ENCODE results near the gene ALG1.
A peak's percentile ranks its signal among the peaks of the same experiment; 100 is the strongest.
"Not testable (repeated sequence)": the region's sequence is repeated elsewhere in the genome, so short reads cannot be mapped to it uniquely, and the experiment has no call there.

ALG1 gene

GRCh38 chr16:5075637-5076036, 4.0 kb downstream of the ALG1 start:
- no peak for DNase-seq

GRCh38 chr16:5077304-5077703, 5.7 kb downstream of the ALG1 start:
- DNase-seq, result no peak

DNA sequence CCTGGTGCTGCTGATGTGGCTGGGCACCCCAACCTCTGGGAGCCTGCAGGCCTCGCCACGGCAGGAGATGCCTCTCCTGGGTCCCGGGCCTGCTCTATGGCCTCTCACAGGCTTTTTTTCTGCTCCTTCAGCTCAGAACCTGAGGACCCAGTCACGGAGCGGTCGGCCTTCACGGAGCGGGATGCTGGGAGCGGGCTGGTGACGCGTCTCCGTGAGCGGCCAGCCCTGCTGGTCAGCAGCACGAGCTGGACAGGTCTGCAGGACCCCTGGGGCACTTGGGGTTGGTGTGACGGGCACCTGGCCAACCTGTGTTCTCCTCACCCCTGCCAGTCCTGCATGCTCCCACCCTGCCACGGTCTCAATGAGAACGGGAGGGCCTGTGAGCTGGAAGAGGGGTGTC, 7.0 kb downstream of the ALG1 start:
- DNase-seq, result no peak

DNA sequence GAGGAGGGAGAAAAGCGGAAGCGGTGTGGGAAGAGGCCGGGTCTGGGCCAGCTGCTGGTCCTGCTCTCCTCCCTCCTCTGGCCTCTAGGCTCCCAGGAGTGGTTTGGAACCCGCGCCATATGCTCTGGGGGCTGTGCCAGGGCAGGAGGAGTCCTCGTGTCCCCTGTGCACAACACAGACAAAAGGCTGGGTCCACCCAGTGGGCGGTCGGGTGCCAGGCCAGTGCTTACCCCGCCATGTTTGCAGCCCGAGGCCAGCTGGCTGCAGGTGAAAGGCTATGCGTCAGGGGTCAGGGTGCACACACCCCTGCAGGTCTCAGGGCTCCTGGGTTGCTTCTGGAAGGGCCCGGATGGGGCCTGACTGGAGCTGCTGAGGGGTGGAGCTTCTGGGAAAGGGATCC, 8.8 kb downstream of the ALG1 start:
- not testable (repeated sequence) for DNase-seq

- not testable (repeated sequence) for DNase-seq
Observed at GRCh38 chr16:5080996-5081395, 9.4 kb downstream of the ALG1 start.

DNA sequence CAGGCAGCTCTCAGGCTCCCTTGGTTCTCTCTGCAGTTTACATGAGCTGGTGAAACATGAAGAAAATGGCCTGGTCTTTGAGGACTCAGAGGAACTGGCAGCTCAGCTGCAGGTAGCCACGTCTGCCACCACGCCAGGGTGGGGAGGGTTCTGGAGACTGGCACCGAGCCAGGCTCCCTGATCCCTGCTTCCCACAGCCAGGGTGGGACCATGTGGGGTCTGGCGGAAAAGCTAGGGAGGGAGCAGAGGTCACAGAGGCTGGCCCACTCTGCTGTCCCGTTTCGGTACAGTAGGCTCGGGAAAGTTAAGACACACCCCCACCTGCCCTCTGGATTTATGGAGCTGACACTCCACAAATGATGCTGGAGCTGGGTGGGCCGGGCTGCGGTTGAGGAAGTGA, 12.0 kb downstream of the ALG1 start:
- not testable (repeated sequence) for DNase-seq

- DNase-seq, result not testable (repeated sequence)
Observed at GRCh38 chr16:5084099-5084731, 12.6 kb downstream of the ALG1 start.

DNA sequence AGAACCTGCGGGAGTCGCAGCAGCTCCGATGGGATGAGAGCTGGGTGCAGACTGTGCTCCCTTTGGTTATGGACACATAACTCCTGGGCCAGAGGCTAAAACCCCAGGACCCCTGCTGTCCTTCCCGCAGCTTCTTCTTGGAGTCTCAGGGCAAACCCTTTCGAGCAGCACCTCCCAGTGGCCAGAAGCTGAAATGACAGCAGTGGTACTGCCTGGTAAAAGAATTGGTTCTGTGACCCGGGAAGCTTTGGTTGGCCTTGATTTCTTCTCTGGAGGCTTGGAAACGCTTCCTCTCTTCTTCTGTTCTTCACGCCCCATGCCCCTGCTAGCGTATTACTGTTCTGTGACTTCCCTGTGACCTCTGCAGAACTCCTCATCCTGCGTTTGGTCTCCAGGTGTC, 13.2 kb downstream of the ALG1 start:
- DNase-seq, result peak; percentile 55

GRCh38 chr16:5085716-5086115, 14.1 kb downstream of the ALG1 start:
- not testable (repeated sequence) for DNase-seq

- not testable (repeated sequence) for DNase-seq
Observed at GRCh38 chr16:5088086-5088790, 16.6 kb downstream of the ALG1 start.

DNA sequence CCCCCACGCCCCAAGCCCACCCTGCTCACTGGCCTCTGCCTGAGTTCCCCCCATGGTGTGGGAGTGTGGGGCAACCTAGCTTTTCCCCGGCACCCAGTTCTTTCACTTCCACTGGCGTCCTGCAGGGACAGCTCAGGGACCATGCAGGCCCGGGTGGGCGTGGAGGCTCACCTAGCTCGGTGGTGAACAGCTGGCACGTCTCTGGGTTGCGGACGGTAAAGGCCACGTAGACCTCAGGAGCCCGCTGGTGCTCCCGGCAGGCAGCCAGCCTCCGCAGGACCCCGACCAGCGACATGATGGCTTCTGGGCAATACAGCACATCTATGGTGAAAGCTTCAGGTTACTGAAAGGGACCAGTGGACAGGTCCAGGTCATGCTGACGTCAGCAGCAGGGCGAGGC, 17.3 kb downstream of the ALG1 start:
- DNase-seq, result not testable (repeated sequence)

- not testable (repeated sequence) for DNase-seq
Observed at GRCh38 chr16:5089911-5090555, 18.4 kb downstream of the ALG1 start.

GRCh38 chr16:5090592-5090991, 18.9 kb downstream of the ALG1 start:
- DNase-seq, result not testable (repeated sequence)

DNA sequence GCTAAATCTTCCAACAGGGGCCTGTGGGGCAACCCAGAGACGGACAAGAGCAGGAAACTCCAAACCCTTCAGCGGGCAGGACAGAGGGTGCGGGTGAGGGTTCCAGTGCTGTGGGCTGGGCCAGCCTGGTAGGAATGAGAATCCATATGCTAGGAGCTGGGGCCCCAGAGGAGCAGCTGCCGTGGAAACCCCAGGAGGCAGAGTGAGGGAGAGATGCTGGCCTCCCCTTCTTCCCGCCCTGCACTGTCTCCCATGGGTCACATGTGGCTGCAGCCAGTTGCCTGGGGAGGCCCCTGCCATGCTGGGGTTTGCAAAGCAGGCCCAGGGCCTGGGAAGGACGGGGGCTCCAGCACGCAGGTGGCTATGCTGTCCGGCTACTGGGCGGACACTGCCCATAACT, 21.4 kb downstream of the ALG1 start:
- DNase-seq, result not testable (repeated sequence)

DNA sequence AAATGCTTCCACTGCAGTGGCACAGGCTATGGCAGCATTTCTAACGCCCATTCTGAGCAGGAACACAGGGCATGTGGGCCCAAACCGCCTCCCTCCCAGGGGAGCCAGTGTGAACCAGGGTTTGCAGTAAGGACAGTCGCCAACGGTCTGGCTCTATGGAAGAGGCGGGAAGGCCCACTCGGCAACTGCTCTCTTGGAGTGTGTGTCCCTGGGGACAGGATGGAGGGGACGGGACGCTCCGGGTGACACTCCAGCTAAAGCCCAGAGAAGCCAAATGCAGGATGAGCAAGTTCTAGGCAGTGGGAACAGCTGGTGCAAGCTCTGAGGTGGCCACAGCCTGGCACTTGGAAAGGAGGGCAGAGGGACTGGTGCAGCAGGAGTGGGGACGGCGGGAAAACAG, 22.1 kb downstream of the ALG1 start:
- not testable (repeated sequence) for DNase-seq

- DNase-seq, result not testable (repeated sequence)
Observed at GRCh38 chr16:5095145-5095830, 23.6 kb downstream of the ALG1 start.

DNA sequence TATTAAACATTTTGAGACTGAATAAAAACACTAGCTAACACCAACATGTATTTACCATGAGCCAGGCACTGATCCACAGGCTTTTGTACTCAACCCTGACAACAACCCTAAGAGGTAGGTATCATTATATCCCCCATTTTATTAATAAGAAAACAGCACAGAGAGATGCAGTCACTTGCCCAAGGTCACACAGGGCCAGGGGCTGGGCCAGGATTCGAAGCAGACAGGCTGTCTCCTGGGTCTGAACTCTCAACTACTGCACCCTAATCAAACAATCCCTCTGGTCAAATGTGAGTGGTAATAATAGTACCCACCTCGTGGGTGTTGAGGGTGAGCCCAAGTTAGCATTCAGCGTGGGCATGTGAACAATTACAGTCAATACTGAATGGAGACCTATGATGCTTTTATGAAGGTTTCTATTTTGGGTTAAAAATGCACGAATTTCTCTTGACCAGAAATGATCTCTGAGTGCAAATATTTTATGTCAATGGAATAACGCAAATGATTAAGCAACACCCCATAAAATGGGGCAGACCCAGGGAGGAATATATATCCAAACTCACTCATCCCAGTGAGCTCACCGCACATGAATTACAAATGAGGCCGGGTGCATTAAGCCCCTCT, 24.9 kb downstream of the ALG1 start:
- DNase-seq, result not testable (repeated sequence)

DNA sequence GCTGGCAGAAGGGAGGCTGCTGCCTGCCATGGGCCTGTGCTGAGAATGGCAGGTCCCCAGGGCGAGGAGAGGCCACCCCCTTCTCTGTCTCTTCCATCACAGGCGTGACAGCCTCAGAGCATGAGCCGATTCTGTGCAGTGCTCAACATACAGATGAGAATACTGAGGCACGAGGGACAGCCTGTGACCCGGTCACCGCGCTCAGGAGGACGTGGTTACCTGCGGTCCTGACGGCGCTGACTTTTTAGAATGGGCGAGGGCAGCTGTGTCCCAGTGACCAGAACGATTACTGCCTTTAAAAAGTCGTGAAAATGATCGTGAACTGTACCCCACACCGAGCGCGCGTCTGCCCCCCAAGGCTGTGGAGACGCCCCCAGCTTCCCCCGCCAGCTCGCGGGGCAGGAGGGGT, 25.4 kb downstream of the ALG1 start:
- peak; percentile 30 for DNase-seq

GRCh38 chr16:5097470-5098220, 26.0 kb downstream of the ALG1 start, which contains the start of gene EEF2KMT:
TSS of gene EEF2KMT (minus strand) at chr16:5097795. CDS start at chr16:5097739, 56 bp downstream.
- DNase-seq, result peak; percentile 89

DNA sequence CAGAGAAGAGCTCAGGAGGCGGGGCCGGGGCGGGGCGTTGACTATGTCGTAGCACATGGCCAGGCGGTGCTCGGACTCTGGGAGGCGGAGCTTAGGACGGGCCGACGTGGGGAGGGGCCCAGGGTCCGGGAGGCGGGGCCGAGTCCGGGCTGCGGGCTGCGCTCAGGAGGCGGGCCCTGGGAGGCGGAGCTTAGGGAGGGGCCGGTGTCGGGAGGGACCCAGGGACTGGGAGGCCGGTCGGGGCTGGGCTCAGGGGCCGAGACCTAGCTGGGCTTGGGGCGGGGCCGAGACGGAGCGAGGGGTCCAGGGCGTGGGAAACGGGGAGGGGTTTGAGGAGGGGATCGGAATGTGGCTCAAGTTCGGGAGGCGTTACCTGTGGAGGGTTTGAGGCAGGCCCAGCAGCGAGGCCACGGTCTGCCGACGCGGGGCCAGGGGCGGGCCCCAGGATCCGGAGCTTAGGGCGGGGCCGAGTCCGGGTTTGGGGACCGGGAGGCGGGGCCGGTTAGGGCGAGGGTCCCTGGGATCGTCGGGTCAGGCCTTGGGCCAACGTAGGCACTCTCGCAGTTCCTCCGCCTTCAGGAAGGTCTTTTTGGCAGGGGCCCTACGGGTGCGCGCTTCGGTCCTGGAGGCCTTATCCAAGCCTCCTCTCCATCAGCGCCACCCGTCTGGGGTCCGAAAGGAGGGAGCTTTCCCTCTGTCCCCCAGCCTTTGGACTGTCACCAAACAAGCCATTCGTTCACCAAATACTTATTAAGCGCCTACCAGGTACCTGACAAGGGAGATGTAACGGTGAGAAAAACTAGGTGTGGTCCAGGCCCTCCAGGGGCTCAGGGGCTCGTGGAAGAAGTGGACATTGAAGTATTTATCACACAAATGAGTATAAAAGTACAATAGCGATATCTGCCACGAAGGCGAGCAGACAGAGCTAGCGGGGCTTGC, 26.8 kb downstream of the ALG1 start:
- peak; percentile 96 for DNase-seq

DNA sequence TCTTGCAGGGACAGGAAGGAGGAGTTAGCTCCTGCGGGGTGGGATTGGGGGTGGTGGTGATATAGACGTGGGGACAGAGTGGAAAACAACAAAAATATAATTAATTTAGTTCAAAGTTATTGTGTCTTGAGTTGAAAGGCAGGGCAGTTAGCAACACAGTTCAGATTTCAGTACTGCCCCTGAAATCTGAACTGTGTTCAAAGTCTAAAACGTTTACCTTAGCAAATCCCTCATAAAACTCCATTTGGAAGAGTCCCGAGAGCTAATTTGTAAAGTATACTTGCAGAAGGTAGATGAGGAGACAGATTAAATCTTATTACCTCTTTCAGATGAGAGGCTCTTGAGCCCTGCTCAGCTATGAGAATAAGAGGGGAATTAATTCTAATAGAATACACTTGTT, 27.5 kb downstream of the ALG1 start:
- DNase-seq, result not testable (repeated sequence)
